Effector memory CD8-positive, alpha-beta T cell (primary cell): ENCODE data around the gene CCN2.
A peak's percentile ranks its signal among the peaks of the same experiment; 100 is the strongest.

ENCODE experiments used
- ATAC-seq: fragments of 150-1000 bp; cut with Tn5 transposase; replicated peaks from 2 replicates; pipeline ENCODE4 v1.10.0; 2021; ENCODE audit warnings: mild to moderate bottlenecking, moderate library complexity
- DNase-seq, 3 experiments: peaks; one replicate each; pipeline ENCODE4 v3.0.0; 2021
- H3K27ac Mint-ChIP-seq, 2 donors: one replicate each; pipeline ENCODE4 v1.8.0; 2022; ENCODE audit warnings: mild to moderate bottlenecking in 2 of 2, mixed read lengths in 2 of 2, moderate library complexity in 2 of 2
- H3K27me3 Mint-ChIP-seq, 2 donors: one replicate each; pipeline ENCODE4 v1.8.0; 2022; ENCODE audit warnings: mixed read lengths in 2 of 2
- H3K36me3 Mint-ChIP-seq: one replicate; pipeline ENCODE4 v1.8.0; 2022; ENCODE audit warnings: mild to moderate bottlenecking, moderate library complexity, mixed read lengths; ENCODE audit not compliant: insufficient read depth
- H3K4me1 Mint-ChIP-seq, 2 donors: one replicate each; pipeline ENCODE4 v1.8.0; 2022; ENCODE audit warnings: low read depth in 2 of 2, mixed read lengths in 2 of 2
- H3K4me3 Mint-ChIP-seq, 2 donors: one replicate each; pipeline ENCODE4 v1.8.0; 2022; ENCODE audit warnings: mild to moderate bottlenecking in 2 of 2, mixed read lengths in 2 of 2, moderate library complexity in 2 of 2
- H3K9me3 Mint-ChIP-seq, 2 donors: one replicate each; pipeline ENCODE4 v1.8.0; 2022; ENCODE audit warnings: mixed read lengths in 2 of 2

CCN2 gene

DNA sequence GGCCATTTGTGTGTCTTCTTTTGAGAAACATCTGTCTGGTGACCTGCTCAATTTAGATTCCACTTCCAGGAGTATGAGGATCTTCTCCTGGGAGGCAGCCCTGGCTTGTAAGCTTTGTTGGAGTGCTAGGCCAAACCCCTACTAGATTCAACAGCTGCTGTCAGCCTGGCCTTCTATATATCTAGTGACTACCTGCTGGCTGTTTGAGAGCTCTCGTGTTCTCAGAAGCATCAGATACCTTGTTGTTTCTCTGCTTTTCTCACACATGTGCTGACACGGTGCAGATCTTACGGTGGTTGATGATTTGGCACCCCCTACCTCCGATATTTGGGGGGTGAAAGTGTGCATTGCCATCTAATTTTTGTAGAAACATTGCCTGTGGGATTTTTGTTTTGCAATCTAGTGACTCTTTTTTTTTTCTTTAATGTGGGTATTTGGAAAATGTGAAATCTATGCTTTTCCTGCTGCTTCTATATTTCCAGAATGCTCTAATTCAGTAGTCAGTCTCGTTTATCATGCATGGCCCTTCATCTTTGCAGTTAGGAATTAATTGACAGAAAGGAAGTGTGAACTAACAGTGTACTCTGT, 4.7 kb downstream of the CCN2 start:
- no peak overlapping the region for H3K4me3 Mint-ChIP-seq
- H3K36me3 Mint-ChIP-seq, result peaks cover 6% of the 10 kb centered on the region
- no peak for DNase-seq
- no peaks in the 10 kb centered on the region for H3K9me3 Mint-ChIP-seq
- H3K27ac Mint-ChIP-seq, result no peak overlapping the region
- ATAC-seq, result no peak
- H3K27me3 Mint-ChIP-seq, result peaks cover 44 to 60% of the 10 kb centered on the region in 2 donors
- H3K4me1 Mint-ChIP-seq, result peaks cover 2 to 9% of the 10 kb centered on the region in 2 donors

DNA sequence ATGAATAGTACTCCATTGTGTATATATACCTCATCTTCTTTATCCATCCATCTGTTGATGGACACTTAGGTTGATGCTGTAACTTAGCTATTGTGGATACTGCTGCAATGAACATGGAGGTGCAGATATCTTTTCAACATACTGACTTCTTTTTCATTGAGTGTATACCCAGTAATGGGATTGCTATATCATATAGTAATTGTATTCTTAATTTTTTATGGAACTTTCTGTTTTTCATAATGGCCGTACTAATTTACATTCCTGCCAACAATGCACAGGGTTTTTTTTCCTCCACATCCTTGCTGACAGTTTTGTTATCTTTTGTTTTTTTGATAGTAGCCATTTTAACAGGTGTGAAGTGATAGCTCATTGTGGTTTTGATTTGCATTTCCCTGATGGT, 5.2 kb downstream of the CCN2 start:
- H3K27me3 Mint-ChIP-seq, result peaks cover 40 to 55% of the 10 kb centered on the region in 2 donors
- ATAC-seq, result no peak
- DNase-seq, result no peak
- no peaks in the 10 kb centered on the region for H3K9me3 Mint-ChIP-seq
- peaks cover 0 to 7% of the 10 kb centered on the region in 2 donors for H3K4me1 Mint-ChIP-seq
- H3K4me3 Mint-ChIP-seq, result no peak overlapping the region
- H3K36me3 Mint-ChIP-seq, result peaks cover 6% of the 10 kb centered on the region
- H3K27ac Mint-ChIP-seq, result no peak overlapping the region

DNA sequence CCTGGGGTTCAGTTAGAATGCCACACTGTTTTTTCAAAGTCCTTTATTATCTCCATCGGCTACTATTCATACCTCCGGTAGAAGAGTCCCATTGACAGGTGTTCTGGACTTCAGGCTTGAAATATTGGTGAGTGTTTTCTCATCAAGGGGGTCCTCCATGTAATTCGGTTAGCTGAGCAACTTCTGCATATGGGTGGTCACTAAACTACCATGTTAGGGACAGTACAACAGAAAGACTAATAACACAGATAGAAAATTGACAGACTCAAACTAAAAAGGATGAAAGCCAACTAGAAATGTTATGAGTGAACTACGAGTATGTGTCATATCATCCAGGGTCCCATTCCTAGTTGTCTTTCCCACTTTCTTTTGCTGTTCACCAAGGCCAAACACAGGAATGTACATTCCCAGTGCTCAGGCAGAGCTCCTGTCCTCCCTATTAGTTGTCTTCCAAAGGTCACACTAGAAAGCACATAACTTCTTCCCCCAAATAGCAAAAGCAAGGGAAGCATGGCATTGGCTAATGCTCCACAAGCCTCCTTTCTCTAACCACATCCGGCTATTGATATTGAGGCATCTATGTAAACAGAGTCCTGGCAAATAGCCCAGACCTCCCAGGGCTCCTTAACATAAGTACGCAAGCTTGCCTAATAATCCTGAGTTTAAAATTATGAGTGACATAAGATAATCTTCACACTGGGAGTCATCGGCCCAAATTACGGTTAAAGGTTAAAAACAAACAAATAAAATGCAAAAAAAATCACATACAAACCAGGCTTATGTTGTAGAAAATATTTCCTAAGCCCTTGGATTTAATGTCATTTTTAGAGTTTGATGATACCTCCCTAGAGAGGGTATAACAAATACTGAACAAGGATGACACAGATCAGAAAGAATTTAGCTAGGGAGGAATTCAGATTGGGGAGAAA, 13.2 kb downstream of the CCN2 start:
- DNase-seq (no peak), ATAC-seq (no peak)
- H3K9me3 Mint-ChIP-seq, result no peaks in the 10 kb centered on the region
- no peaks in the 10 kb centered on the region for H3K4me1 Mint-ChIP-seq
- no peaks in the 10 kb centered on the region for H3K36me3 Mint-ChIP-seq
- H3K27me3 Mint-ChIP-seq, result peaks cover 21 to 48% of the 10 kb centered on the region in 2 donors
- H3K27ac Mint-ChIP-seq, result no peak overlapping the region
- no peak overlapping the region for H3K4me3 Mint-ChIP-seq

DNA sequence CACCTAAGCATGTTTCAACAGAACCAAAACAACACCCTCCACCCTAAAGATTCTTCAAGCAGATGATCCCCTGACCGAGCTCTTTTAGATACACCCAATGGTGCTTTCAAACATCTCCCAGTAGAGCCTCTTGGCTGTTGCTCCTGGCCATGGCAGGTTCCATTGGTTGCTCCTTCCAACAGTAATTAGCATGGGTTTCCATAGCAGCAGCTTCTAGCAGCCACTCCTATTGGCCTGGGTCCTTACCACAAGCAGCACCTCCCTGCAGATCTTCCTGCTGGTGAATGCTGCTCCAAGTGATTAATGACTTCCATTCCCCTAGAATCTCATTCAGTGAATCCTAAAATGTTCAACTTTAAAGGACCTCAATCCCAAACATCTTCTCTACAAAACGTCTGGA, 13.9 kb downstream of the CCN2 start:
- Mint-ChIP-seq H3K27me3 (peaks cover 26 to 53% of the 10 kb centered on the region in 2 donors), H3K36me3 (no peaks in the 10 kb centered on the region), H3K4me1 (no peaks in the 10 kb centered on the region), H3K9me3 (no peaks in the 10 kb centered on the region), H3K27ac (no peak overlapping the region), H3K4me3 (no peak overlapping the region)
- ATAC-seq (no peak), DNase-seq (no peak)

DNA sequence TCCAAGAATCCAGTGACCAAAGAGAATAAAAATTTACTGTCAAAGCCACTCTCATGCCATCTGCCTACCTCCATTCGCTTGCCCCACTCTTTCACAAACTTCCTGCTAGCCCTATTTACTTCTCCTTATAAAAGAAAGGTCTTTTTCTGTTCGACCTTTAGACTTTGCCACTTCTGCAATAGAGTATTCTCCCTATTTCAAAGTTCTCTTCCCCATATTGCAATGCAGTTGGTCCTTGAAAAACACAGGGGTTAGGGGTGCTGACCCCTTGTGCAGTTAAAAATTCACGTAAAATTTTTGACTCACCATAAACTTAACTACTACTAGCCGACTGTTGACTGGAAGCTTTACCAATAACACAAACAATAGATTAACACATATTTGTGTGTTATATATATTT, 15.0 kb downstream of the CCN2 start:
- no peak overlapping the region for H3K27ac Mint-ChIP-seq
- no peaks in the 10 kb centered on the region for H3K36me3 Mint-ChIP-seq
- no peak for DNase-seq
- peaks cover 34 to 63% of the 10 kb centered on the region in 2 donors for H3K27me3 Mint-ChIP-seq
- no peaks in the 10 kb centered on the region for H3K9me3 Mint-ChIP-seq
- ATAC-seq, result no peak
- H3K4me3 Mint-ChIP-seq, result no peak overlapping the region
- H3K4me1 Mint-ChIP-seq, result no peaks in the 10 kb centered on the region

DNA sequence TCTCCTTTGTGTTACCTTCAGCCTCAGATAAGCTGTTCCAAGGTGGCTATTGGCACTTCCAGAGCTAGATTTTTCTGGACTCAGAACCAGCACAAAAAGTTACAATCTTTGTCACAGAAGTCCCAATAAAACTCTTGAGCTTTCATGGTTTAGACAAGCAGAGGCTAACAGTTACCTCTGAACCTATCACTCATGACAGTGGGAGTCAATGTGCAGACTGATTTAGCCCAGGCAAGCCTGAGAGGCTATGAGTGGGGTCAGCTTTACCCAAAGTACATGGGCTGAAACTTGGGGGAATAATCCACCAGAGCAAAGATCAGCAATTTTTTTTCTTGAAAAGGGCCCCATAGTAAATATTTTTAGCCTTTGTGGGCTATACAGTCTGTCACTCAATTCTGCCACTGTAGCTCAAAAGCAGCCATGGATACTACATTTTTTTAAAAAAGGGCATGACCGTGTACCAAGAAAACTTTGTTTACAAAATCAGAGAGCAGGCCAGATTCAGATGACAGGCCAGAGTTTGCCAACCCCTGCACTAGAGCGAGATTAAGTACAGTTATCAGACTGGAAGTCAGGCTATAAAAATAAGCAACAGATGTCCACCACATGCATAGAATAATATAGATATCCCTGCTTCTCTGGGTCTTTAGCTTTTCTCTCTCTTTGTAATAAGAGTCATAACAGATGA, 20.0 kb downstream of the CCN2 start:
- H3K36me3 Mint-ChIP-seq, result peaks cover 3% of the 10 kb centered on the region
- H3K4me1 Mint-ChIP-seq, result no peaks in the 10 kb centered on the region
- no peak overlapping the region for H3K27ac Mint-ChIP-seq
- DNase-seq, result no peak
- peaks cover 39 to 58% of the 10 kb centered on the region in 2 donors for H3K27me3 Mint-ChIP-seq
- no peak for ATAC-seq
- H3K4me3 Mint-ChIP-seq, result no peak overlapping the region
- H3K9me3 Mint-ChIP-seq, result no peaks in the 10 kb centered on the region

DNA sequence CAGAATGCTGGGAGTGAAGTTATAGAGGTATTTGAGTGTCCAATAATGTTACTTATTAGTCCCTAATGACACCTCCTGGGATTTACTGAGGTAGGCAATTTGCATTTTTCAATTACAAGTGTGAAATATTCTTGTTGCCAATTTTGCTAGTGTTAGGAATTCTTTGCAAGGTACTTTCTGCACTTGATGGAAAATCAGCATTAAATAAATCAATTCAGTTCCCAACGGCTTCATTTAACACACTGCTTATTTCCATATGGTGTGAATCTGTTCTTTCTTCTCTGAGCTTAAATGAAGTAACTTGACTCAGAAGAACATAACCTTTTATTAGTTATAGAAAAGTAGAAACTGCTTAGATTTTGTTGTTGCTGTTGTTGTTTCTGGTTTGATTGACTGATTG, 21.2 kb downstream of the CCN2 start:
- ATAC-seq, result no peak
- Mint-ChIP-seq H3K4me3 (no peak overlapping the region), H3K27ac (no peak overlapping the region), H3K36me3 (peaks cover 4% of the 10 kb centered on the region), H3K9me3 (no peaks in the 10 kb centered on the region), H3K4me1 (no peaks in the 10 kb centered on the region), H3K27me3 (peaks cover 32 to 55% of the 10 kb centered on the region in 2 donors)
- no peak for DNase-seq

DNA sequence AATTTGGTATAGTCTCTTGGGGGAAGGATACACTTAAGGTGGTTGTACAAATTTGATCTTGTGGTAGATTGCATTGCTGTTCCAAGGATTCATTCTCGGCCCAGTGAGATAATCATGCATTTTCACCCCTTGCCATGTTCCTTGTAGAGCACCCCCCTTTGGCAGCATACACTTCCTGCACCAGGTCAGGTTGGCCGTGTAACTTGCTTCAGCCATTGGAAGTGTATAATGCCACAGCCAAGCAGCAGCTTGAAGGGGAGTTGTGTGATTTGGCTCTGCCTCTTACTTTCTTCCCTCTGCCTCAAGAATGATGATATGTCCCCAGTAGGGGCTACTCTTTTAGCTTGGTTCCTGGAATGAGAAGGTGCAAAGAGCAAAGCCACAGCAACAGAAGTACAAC, 21.9 kb downstream of the CCN2 start:
- Mint-ChIP-seq H3K36me3 (peaks cover 6% of the 10 kb centered on the region), H3K27me3 (peaks cover 32 to 51% of the 10 kb centered on the region in 2 donors), H3K4me1 (no peaks in the 10 kb centered on the region)

DNA sequence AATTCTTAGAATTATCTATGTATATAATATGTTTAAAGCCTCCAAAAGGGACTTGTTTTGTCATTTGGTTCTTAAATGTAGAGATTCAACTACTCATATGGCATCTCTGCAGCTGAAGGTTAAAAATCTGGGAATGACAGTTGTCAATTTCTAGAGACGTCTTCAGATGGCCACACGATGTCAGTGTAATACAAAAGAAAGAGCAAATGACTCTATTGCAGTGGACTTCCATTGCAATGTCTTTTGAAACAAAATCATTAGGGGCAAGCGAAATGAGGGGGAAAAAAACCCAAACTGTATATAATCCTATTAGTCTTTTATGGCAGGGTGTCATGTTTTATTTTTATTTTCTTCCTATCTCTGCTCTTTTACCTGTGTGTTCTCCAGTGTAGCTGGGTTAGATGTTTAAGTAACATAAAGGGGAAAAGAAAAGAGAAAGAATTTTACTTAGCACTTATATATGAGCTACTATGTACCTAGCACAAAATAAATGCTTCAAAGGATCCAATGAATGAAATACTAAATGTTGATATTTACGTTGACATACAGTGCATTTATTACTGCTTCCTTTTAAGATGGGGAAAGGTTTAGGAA, 26.2 kb downstream of the CCN2 start:
- ATAC-seq, result no peak
- DNase-seq, result no peak
- no peak overlapping the region for H3K27ac Mint-ChIP-seq
- H3K4me3 Mint-ChIP-seq, result no peak overlapping the region
- H3K4me1 Mint-ChIP-seq, result no peaks in the 10 kb centered on the region
- H3K27me3 Mint-ChIP-seq, result peaks cover 2 to 16% of the 10 kb centered on the region in 2 donors
- peaks cover 6% of the 10 kb centered on the region for H3K36me3 Mint-ChIP-seq
- H3K9me3 Mint-ChIP-seq, result peaks cover 0 to 2% of the 10 kb centered on the region in 2 donors

More for the DNA sequence above, 21.9 kb downstream of the CCN2 start:
- no peak overlapping the region for H3K4me3 Mint-ChIP-seq
- H3K9me3 Mint-ChIP-seq, result peaks cover 0 to 2% of the 10 kb centered on the region in 2 donors
- no peak overlapping the region for H3K27ac Mint-ChIP-seq
- ATAC-seq (no peak), DNase-seq (no peak)

DNA sequence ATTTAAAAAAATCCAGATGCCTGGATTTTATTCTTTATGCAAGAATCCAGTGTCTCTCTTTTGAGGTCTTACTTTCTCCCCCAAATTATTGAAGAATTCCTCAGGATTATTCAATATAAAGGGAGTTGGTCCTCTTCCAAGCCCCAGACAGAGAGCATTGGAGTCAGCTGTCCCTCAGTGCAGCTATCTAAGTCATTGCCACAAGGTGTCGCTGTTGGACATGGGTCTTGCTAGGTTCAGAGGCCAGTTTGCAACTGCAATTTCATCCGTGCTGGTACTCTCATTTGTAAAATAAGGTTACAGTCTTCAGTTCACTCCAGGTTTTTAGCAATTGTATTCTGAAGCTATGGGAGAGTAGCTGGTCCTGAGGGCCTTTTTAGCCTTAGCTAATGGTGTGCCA, 27.8 kb downstream of the CCN2 start:
- peaks cover 14 to 25% of the 10 kb centered on the region in 2 donors for H3K27me3 Mint-ChIP-seq
- H3K36me3 Mint-ChIP-seq, result peaks cover 4% of the 10 kb centered on the region
- ATAC-seq, result no peak
- no peak overlapping the region for H3K4me3 Mint-ChIP-seq
- H3K9me3 Mint-ChIP-seq, result peaks cover 0 to 2% of the 10 kb centered on the region in 2 donors
- H3K4me1 Mint-ChIP-seq, result no peaks in the 10 kb centered on the region
- no peak overlapping the region for H3K27ac Mint-ChIP-seq
- DNase-seq, result peak; percentile 3 to 9 (median 5)

DNA sequence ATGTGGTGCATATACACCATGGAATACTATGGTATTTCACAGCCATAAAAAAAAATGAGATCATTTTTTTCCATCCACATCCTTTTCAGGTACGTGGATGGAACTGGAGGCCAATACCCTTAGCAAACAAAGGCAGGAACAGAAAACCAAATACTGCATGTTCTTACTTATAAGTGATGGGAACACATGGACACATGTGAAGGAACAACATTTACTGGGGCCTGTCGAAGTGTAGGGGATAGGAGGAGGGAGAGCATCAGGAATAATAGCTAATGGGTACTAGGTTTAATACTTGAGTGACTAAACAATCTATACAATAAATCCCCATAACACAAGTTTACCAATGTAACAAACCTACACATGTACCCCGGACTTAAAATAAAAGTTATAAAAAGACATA, 30.5 kb downstream of the CCN2 start:
- peaks cover 41 to 52% of the 10 kb centered on the region in 2 donors for H3K27me3 Mint-ChIP-seq
- no peak overlapping the region for H3K4me3 Mint-ChIP-seq
- no peak overlapping the region for H3K27ac Mint-ChIP-seq
- peaks cover 0 to 3% of the 10 kb centered on the region in 2 donors for H3K4me1 Mint-ChIP-seq
- peaks cover 4% of the 10 kb centered on the region for H3K36me3 Mint-ChIP-seq
- no peak for DNase-seq
- ATAC-seq, result no peak
- H3K9me3 Mint-ChIP-seq, result peaks cover 0 to 2% of the 10 kb centered on the region in 2 donors

DNA sequence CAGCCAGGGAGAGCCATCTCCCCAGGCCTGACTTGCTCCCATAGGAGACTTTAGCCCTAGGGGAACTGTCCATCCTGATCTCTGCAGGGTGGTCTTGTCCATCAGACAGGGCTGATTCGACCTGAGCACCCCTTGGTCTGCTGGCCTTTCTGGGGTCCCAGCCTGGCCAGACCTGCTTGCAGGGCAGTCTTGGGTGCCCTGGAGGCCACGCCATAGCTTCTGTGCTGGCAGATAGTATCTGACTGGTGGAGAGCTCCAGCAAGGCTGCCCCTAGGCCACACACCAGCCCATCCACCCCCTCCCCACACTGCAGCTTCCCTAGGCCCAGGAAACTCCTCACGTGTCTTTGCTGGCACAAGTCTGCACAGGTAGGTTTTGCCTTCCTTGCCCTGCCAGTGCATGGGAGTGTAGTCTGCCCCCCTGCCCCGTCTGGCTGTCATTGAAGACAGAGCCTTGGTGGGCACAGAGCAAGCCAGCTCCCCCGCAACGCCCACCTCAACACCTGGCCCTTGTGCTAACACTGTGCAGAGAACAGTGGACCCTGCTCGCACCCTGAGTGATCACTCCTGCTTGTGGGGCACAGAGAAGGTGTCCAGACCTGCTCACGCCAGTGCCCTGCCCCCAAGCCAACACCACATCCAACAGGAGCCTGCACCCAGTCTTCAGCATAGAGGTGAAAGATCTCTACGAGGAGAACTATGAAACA, 32.4 kb downstream of the CCN2 start:
- no peak for ATAC-seq
- no peak for DNase-seq
- no peaks in the 10 kb centered on the region for H3K36me3 Mint-ChIP-seq
- peaks cover 0 to 3% of the 10 kb centered on the region in 2 donors for H3K4me1 Mint-ChIP-seq
- H3K27ac Mint-ChIP-seq, result no peak overlapping the region
- no peak overlapping the region for H3K4me3 Mint-ChIP-seq
- H3K9me3 Mint-ChIP-seq, result no peaks in the 10 kb centered on the region
- peaks cover 46 to 57% of the 10 kb centered on the region in 2 donors for H3K27me3 Mint-ChIP-seq
